Measurements from ENCODE around the gene ABCD4.

DNA sequence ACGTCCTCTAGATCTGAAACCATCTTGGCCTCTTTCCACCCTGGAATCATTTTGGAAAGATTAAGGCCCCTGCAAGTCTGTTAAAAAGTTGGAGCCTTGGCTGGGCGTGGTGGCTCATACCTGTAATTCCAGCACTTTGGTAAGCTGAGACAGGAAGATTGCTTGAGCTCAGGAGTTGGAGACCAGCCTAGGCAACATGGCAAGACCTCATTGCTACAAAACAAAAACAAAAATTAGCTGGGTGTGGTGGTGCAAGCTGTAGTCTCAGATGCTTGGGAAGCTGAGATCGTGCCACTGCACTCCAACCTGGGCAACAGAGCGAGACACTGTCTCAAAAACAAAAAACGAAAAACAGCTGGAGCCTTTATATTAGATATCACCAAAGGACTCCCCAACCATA is 10.9 kb upstream of the ABCD4 start:
- TF ChIP-seq, protein P1, sequence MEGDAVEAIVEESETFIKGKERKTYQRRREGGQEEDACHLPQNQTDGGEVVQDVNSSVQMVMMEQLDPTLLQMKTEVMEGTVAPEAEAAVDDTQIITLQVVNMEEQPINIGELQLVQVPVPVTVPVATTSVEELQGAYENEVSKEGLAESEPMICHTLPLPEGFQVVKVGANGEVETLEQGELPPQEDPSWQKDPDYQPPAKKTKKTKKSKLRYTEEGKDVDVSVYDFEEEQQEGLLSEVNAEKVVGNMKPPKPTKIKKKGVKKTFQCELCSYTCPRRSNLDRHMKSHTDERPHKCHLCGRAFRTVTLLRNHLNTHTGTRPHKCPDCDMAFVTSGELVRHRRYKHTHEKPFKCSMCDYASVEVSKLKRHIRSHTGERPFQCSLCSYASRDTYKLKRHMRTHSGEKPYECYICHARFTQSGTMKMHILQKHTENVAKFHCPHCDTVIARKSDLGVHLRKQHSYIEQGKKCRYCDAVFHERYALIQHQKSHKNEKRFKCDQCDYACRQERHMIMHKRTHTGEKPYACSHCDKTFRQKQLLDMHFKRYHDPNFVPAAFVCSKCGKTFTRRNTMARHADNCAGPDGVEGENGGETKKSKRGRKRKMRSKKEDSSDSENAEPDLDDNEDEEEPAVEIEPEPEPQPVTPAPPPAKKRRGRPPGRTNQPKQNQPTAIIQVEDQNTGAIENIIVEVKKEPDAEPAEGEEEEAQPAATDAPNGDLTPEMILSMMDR (conservative IDR thresholded peaks at IDR 0.05; ENCODE audit: low read length): no peak
- no peak for TF ChIP-seq EZH2phosphoT487 (IDR thresholded peaks at IDR 0.05; ENCODE audit: borderline replicate concordance)
